Activated naive CD8-positive, alpha-beta T cell treated with anti-CD3 and anti-CD28 coated beads, Interleukin-2, amount 50 U/mL, for 24 hours (primary cell): ENCODE data around the gene GRHPR.

ENCODE experiments used
- ATAC-seq: fragments of 150-1000 bp; cut with Tn5 transposase; one replicate; pipeline ENCODE4 v1.10.0; 2021
- DNase-seq: peaks from one replicate; pipeline ENCODE4 v3.0.0; 2021
- H3K27ac Mint-ChIP-seq: one replicate; pipeline ENCODE4 v1.8.0; 2021; ENCODE audit warnings: mild to moderate bottlenecking, mixed read lengths
- H3K27me3 Mint-ChIP-seq: one replicate; pipeline ENCODE4 v1.8.0; 2021; ENCODE audit warnings: mixed read lengths
- H3K36me3 Mint-ChIP-seq: one replicate; pipeline ENCODE4 v1.8.0; 2021; ENCODE audit warnings: low read depth, mixed read lengths
- H3K4me1 Mint-ChIP-seq: one replicate; pipeline ENCODE4 v1.8.0; 2021; ENCODE audit warnings: mixed read lengths
- H3K4me3 Mint-ChIP-seq: one replicate; pipeline ENCODE4 v1.8.0; 2021; ENCODE audit warnings: mild to moderate bottlenecking, moderate library complexity, mixed read lengths
- H3K9me3 Mint-ChIP-seq: one replicate; pipeline ENCODE4 v1.8.0; 2021; ENCODE audit warnings: mixed read lengths

The GRHPR gene

GRCh38 chr9:37410354-37410861 is 12.1 kb upstream of the GRHPR start:
- DNase-seq = no peak
- Mint-ChIP-seq H3K36me3 (peaks cover 2% of the 10 kb centered on the region), H3K9me3 (no peaks in the 10 kb centered on the region), H3K27me3 (peaks cover 3% of the 10 kb centered on the region), H3K27ac (peak overlapping the region; percentile 72), H3K4me3 (no peak overlapping the region), H3K4me1 (peaks cover 59% of the 10 kb centered on the region)
- no peak for ATAC-seq

GRCh38 chr9:37410969-37411785 is 11.3 kb upstream of the GRHPR start:
- H3K36me3 Mint-ChIP-seq = peaks cover 2% of the 10 kb centered on the region
- peak overlapping the region; percentile 72 for H3K27ac Mint-ChIP-seq
- DNase-seq (peak; percentile 34), ATAC-seq (peak; percentile 50)
- no peaks in the 10 kb centered on the region for H3K9me3 Mint-ChIP-seq
- H3K4me3 Mint-ChIP-seq = no peak overlapping the region
- peaks cover 60% of the 10 kb centered on the region for H3K4me1 Mint-ChIP-seq
- peaks cover 3% of the 10 kb centered on the region for H3K27me3 Mint-ChIP-seq

- Mint-ChIP-seq H3K4me3 (no peak overlapping the region), H3K9me3 (no peaks in the 10 kb centered on the region), H3K27me3 (peaks cover 3% of the 10 kb centered on the region), H3K36me3 (peaks cover 2% of the 10 kb centered on the region), H3K4me1 (peaks cover 47% of the 10 kb centered on the region), H3K27ac (no peak overlapping the region)
- ATAC-seq (no peak), DNase-seq (no peak)
Measured at GRCh38 chr9:37412431-37413151, 9.9 kb upstream of the GRHPR start.

- ATAC-seq (no peak), DNase-seq (no peak)
- Mint-ChIP-seq H3K4me3 (no peak overlapping the region), H3K27ac (no peak overlapping the region), H3K27me3 (peaks cover 3% of the 10 kb centered on the region), H3K9me3 (no peaks in the 10 kb centered on the region), H3K4me1 (peaks cover 47% of the 10 kb centered on the region), H3K36me3 (peaks cover 2% of the 10 kb centered on the region)
Measured at GRCh38 chr9:37413311-37413710, 9.2 kb upstream of the GRHPR start.

DNA sequence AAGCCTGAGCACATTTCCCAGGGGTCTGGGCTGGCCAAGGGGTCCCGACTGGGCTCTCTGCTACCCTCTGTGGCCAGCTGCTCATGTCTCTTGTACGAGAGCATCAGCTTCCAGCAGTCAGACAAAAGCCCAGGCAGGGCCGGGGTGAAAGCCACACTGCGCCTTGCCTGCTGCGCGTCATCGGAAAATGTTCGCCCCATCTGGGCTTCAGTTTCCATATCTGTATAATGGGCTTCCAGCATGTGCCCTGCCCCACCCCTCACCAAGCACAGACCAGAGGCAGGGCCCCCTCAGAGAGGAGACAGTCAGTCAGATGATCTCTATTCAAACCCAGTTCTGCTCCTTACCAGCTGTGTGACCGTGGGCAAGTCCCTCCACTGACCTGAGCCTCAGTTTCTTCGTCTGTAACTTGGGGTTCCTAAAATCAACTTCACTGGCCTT is 8.0 kb upstream of the GRHPR start:
- Mint-ChIP-seq H3K36me3 (no peaks in the 10 kb centered on the region), H3K9me3 (no peaks in the 10 kb centered on the region), H3K27ac (peak overlapping the region; percentile 55), H3K4me1 (peaks cover 37% of the 10 kb centered on the region), H3K4me3 (no peak overlapping the region), H3K27me3 (peaks cover 3% of the 10 kb centered on the region)
- DNase-seq = no peak
- no peak for ATAC-seq

DNA sequence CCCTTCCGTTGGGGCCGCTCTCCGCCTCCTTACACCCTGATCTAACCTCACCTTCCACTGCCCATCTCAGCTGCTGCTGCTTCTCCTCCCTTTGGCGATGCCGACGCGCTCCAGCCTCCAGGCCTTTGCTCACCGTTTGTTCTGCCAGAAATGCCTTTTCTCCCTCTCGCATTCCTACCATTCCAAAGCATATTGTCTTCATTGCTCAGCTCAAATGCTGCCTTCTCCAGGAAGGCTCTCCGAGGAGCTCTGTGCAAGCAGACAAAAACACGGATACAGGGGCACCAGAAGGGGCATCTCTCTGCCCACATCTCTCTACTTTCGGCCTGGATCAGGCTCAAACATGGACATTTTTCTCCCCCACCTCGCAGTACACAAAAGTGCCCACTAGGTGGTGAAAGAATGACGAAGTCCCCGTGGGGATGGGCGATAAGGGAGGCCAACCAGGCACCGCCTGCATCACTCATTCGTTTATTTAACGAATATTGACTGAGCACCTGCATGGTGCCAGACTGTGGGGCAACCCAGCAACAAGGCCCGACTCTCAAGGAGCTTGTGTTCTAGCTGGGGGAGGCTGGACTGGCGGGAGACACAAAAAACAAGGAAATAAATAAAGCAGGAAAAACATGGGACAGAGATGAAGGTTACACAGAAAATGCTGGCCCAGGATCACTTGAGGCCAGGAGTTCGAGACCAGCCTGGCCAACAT is 7.3 kb upstream of the GRHPR start:
- H3K36me3 Mint-ChIP-seq = no peaks in the 10 kb centered on the region
- H3K27ac Mint-ChIP-seq = peak overlapping the region; percentile 55
- H3K4me3 Mint-ChIP-seq = no peak overlapping the region
- peaks cover 3% of the 10 kb centered on the region for H3K27me3 Mint-ChIP-seq
- ATAC-seq = peak; percentile 70
- DNase-seq = peak; percentile 83
- no peaks in the 10 kb centered on the region for H3K9me3 Mint-ChIP-seq
- H3K4me1 Mint-ChIP-seq = peaks cover 31% of the 10 kb centered on the region

DNA sequence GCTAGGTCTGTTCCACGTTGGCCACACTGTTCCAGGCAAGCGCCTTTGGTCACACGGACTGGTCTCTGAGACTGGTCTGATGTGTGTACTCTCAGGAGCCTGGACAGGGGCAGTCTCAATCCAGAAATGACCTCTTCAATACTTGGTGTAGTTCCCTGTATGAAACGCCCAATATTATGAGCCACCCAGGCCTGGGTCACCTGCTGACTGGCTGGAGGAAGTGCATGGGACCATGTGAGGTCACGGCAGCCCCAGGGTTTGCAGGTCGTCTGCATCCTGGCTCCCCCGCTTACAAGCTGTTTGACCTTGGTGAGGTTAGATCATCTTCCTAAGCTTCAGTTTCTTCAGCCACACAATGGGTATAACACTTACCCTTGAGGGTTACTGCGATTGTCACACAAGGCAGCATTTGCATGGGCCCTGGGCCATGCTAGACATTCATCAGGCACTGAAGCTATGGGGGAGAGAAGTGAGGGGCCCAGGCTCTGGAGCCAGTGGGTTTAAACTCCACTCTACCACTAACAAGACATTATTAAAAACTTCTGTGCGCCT is 5.2 kb upstream of the GRHPR start:
- peaks cover 22% of the 10 kb centered on the region for H3K4me1 Mint-ChIP-seq
- H3K27me3 Mint-ChIP-seq = peaks cover 3% of the 10 kb centered on the region
- H3K27ac Mint-ChIP-seq = no peak overlapping the region
- H3K4me3 Mint-ChIP-seq = no peak overlapping the region
- H3K36me3 Mint-ChIP-seq = peaks cover under 1% of the 10 kb centered on the region
- no peak for DNase-seq
- no peak for ATAC-seq
- H3K9me3 Mint-ChIP-seq = no peaks in the 10 kb centered on the region

DNA sequence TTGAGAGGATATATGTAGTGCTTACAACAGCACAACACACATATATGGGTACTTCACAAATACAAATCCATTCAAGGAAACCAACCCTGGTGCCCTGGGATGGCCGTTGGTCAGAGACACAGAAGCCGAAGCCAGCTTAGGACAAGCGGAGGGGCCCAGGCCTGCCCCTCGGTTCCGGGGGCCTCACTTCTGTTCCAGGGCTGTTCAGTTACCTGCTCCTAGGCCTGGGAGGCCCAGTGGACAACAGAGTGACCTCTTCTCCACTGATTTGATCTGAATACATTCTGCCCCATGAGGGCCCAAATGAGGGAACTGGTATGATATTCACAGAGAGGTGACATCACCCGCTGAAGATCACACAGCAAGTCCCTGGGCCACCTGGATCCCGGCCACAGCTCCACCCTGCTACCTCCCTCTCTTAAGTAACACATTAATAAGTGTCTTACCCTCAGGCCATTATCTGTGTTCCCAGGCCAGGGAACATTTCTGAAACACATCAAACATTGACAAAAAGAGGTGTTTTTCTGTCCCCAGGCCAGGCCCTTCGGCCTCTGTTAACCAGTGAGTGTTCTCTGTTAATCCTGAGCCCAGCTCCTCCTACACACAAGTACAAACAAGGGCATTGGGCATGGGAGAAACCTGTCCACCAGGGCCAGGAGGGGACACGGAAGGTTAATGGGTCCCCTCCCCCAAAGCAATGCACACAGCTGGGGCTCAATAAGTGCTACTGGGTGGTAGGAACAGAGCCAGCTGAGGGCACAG is 4.5 kb upstream of the GRHPR start:
- DNase-seq = no peak
- Mint-ChIP-seq H3K4me3 (no peak overlapping the region), H3K27ac (no peak overlapping the region), H3K4me1 (peaks cover 22% of the 10 kb centered on the region), H3K9me3 (no peaks in the 10 kb centered on the region), H3K36me3 (peaks cover 3% of the 10 kb centered on the region), H3K27me3 (peaks cover 3% of the 10 kb centered on the region)
- ATAC-seq = no peak

DNA sequence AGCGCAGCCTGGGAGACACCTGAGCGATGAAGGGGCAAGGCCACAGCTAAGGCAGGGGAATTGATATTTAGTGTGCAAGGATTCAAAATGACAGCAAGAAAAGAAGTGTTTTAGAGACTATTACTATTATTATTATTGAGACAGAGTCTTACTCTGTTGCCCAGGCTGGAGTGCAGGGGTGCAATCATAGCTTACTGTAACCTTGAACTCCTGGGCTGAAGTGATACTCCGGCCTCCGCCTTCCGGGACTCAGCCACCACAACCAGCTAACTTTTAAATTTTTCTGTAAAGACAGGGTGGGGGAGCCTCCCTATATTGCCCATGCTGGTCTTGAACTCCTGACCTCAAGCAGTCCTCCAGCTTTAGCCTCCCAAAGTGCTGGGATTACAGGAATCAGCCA is 3.3 kb upstream of the GRHPR start:
- Mint-ChIP-seq H3K27me3 (peaks cover 3% of the 10 kb centered on the region), H3K4me1 (peaks cover 30% of the 10 kb centered on the region), H3K4me3 (no peak overlapping the region), H3K9me3 (no peaks in the 10 kb centered on the region), H3K27ac (no peak overlapping the region), H3K36me3 (peaks cover 9% of the 10 kb centered on the region)
- DNase-seq (no peak), ATAC-seq (no peak)

- peaks cover 22% of the 10 kb centered on the region for H3K4me1 Mint-ChIP-seq
- H3K27ac Mint-ChIP-seq = no peak overlapping the region
- DNase-seq (no peak), ATAC-seq (no peak)
- no peaks in the 10 kb centered on the region for H3K9me3 Mint-ChIP-seq
- no peak overlapping the region for H3K4me3 Mint-ChIP-seq
- H3K27me3 Mint-ChIP-seq = no peaks in the 10 kb centered on the region
- peaks cover 9% of the 10 kb centered on the region for H3K36me3 Mint-ChIP-seq
Measured at GRCh38 chr9:37420271-37421215, 2.0 kb upstream of the GRHPR start.

DNA sequence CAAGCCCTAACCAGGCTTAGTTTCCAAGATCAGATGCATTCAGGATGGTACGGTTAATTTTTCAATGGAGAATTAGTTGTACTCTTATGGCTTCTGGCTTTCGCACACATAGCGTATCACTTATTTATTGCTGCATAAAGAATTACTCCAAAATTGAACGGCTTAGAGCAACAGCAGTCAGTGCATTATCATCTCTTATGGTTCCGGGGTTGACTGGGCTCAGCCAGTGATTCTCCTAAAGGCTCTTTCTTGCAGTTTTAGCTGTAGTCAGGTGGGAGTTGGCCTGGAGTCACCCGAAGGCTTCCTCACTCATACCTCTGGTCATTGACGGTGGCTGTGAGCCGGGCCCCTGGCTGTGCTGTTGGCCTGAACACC is 595 bp upstream of the GRHPR start:
- H3K9me3 Mint-ChIP-seq = no peaks in the 10 kb centered on the region
- ATAC-seq (no peak), DNase-seq (no peak)
- H3K27me3 Mint-ChIP-seq = no peaks in the 10 kb centered on the region
- H3K36me3 Mint-ChIP-seq = peaks cover 14% of the 10 kb centered on the region
- H3K4me1 Mint-ChIP-seq = peaks cover 20% of the 10 kb centered on the region
- peak overlapping the region; percentile 96 for H3K27ac Mint-ChIP-seq
- peak overlapping the region; percentile 94 for H3K4me3 Mint-ChIP-seq

DNA sequence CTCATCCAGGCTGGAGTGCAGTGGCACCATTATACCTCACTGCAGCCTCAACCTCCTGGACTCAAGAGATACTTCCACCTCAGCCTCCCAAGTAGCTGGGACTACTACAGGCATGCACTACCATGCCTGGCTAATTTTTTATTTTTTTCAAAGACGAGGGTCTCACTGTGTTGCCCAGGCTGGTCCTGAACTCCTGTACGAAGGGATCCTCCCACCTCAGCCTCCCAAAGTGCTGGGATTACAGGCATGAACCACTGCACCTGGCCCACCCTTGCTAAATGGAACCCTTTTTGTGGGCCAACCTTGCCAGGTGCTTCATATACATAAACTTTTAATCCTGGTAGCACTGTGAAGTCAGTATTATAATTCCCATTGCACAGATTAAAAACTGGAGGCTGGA is 1.0 kb downstream of the GRHPR start:
- Mint-ChIP-seq H3K9me3 (no peaks in the 10 kb centered on the region), H3K36me3 (peaks cover 16% of the 10 kb centered on the region), H3K27ac (peak overlapping the region; percentile 96), H3K4me1 (peaks cover 20% of the 10 kb centered on the region), H3K4me3 (peak overlapping the region; percentile 94), H3K27me3 (no peaks in the 10 kb centered on the region)
- no peak for ATAC-seq
- DNase-seq = no peak

- DNase-seq (no peak), ATAC-seq (no peak)
- no peaks in the 10 kb centered on the region for H3K27me3 Mint-ChIP-seq
- peak overlapping the region; percentile 96 for H3K27ac Mint-ChIP-seq
- H3K4me3 Mint-ChIP-seq = peak overlapping the region; percentile 94
- no peaks in the 10 kb centered on the region for H3K9me3 Mint-ChIP-seq
- peaks cover 20% of the 10 kb centered on the region for H3K4me1 Mint-ChIP-seq
- peaks cover 16% of the 10 kb centered on the region for H3K36me3 Mint-ChIP-seq
Measured at GRCh38 chr9:37424204-37424685, 1.7 kb downstream of the GRHPR start.
